Measurements from ENCODE around the gene GNAZ. TPM values are rescaled to one million over a fixed set of nuclear protein-coding genes. Genes with fewer than 3 reads are reported as not detected.

The GNAZ gene
- total RNA-seq, 1 donor from 2014 or later = 1.1 TPM

- no peak overlapping the region for H3K27ac Mint-ChIP-seq (ENCODE audit: unreplicated experiment)
- no peaks in the 10 kb centered on the region for H4K20me1 ChIP-seq (ENCODE audit: insufficient read depth, low read length)
- no peak overlapping the region for H3K4me2 ChIP-seq (ENCODE audit: low read length)
- H3K9me3 ChIP-seq (ENCODE audit: insufficient read depth, low read depth, low read length) = no peaks in the 10 kb centered on the region
- DNase-seq (ENCODE audit: low read depth) (no peak), FAIRE-seq (no peak)
- peaks cover 40% of the 10 kb centered on the region for H3K27me3 Mint-ChIP-seq (ENCODE audit: low read depth, unreplicated experiment)
- H3K36me3 ChIP-seq (ENCODE audit: insufficient read depth, low read length) = no peaks in the 10 kb centered on the region
- H3K9ac ChIP-seq (ENCODE audit: low read length) = no peak overlapping the region
- peaks cover 2% of the 10 kb centered on the region for H3K4me1 Mint-ChIP-seq (ENCODE audit: low read depth, unreplicated experiment)
- no peak overlapping the region for H2AFZ ChIP-seq (ENCODE audit: low read depth, low read length)
- TF ChIP-seq CTCF (IDR thresholded peaks at IDR 0.05; ENCODE audit: insufficient read depth, low read depth, low read length) = no peak
- TF ChIP-seq EZH2 (IDR thresholded peaks at IDR 0.05; ENCODE audit: insufficient read depth, low read length) = no peak
- H3K27ac ChIP-seq (ENCODE audit: low read depth, low read length) = no peak overlapping the region
- H3K9me3 Mint-ChIP-seq (ENCODE audit: unreplicated experiment) = no peaks in the 10 kb centered on the region
- no peaks in the 10 kb centered on the region for H3K36me3 Mint-ChIP-seq (ENCODE audit: low read depth, unreplicated experiment)
- H3K4me3 Mint-ChIP-seq (ENCODE audit: unreplicated experiment) = no peak overlapping the region
- H3K27me3 ChIP-seq (ENCODE audit: insufficient read depth, low read length) = no peaks in the 10 kb centered on the region
- H3K4me3 ChIP-seq (ENCODE audit: insufficient read depth, low read depth, low read length) = no peak overlapping the region
- no peaks in the 10 kb centered on the region for H3K4me1 ChIP-seq (ENCODE audit: insufficient read depth, low read length)
- no peaks in the 10 kb centered on the region for H3K79me2 ChIP-seq (ENCODE audit: insufficient read depth, low read length)
Measured at GRCh38 chr22:23115825-23116494, 45.6 kb downstream of the GNAZ start.

GRCh38 chr22:23116506-23117263, 46.4 kb downstream of the GNAZ start:
- H3K36me3 ChIP-seq (ENCODE audit: insufficient read depth, low read length) = no peaks in the 10 kb centered on the region
- H3K9me3 ChIP-seq (ENCODE audit: insufficient read depth, low read depth, low read length) = no peaks in the 10 kb centered on the region
- H3K4me3 ChIP-seq (ENCODE audit: insufficient read depth, low read depth, low read length) = no peak overlapping the region
- H3K79me2 ChIP-seq (ENCODE audit: insufficient read depth, low read length) = no peaks in the 10 kb centered on the region
- H2AFZ ChIP-seq (ENCODE audit: low read depth, low read length) = no peak overlapping the region
- TF ChIP-seq EZH2 (IDR thresholded peaks at IDR 0.05; ENCODE audit: insufficient read depth, low read length) (no peak), CTCF (IDR thresholded peaks at IDR 0.05; ENCODE audit: insufficient read depth, low read depth, low read length) (no peak)
- Mint-ChIP-seq H3K4me1 (ENCODE audit: low read depth, unreplicated experiment) (no peaks in the 10 kb centered on the region), H3K9me3 (ENCODE audit: unreplicated experiment) (no peaks in the 10 kb centered on the region), H3K27ac (ENCODE audit: unreplicated experiment) (no peak overlapping the region), H3K36me3 (ENCODE audit: low read depth, unreplicated experiment) (no peaks in the 10 kb centered on the region), H3K27me3 (ENCODE audit: low read depth, unreplicated experiment) (peaks cover 45% of the 10 kb centered on the region), H3K4me3 (ENCODE audit: unreplicated experiment) (no peak overlapping the region)
- H3K4me2 ChIP-seq (ENCODE audit: low read length) = no peak overlapping the region
- no peaks in the 10 kb centered on the region for H4K20me1 ChIP-seq (ENCODE audit: insufficient read depth, low read length)
- DNase-seq (ENCODE audit: low read depth) (no peak), FAIRE-seq (no peak)
- H3K4me1 ChIP-seq (ENCODE audit: insufficient read depth, low read length) = no peaks in the 10 kb centered on the region
- H3K9ac ChIP-seq (ENCODE audit: low read length) = no peak overlapping the region
- no peak overlapping the region for H3K27ac ChIP-seq (ENCODE audit: low read depth, low read length)
- H3K27me3 ChIP-seq (ENCODE audit: insufficient read depth, low read length) = no peaks in the 10 kb centered on the region

- TF ChIP-seq CTCF (IDR thresholded peaks at IDR 0.05; ENCODE audit: insufficient read depth, low read depth, low read length) = no peak
- no peak overlapping the region for H3K4me3 Mint-ChIP-seq (ENCODE audit: unreplicated experiment)
- Histone ChIP-seq H3K27ac (ENCODE audit: low read depth, low read length) (no peak overlapping the region), H4K20me1 (ENCODE audit: insufficient read depth, low read length) (no peaks in the 10 kb centered on the region), H3K4me3 (ENCODE audit: insufficient read depth, low read depth, low read length) (no peak overlapping the region), H3K79me2 (ENCODE audit: insufficient read depth, low read length) (no peaks in the 10 kb centered on the region), H3K9ac (ENCODE audit: low read length) (no peak overlapping the region), H3K36me3 (ENCODE audit: insufficient read depth, low read length) (no peaks in the 10 kb centered on the region), H3K4me2 (ENCODE audit: low read length) (no peak overlapping the region), H3K9me3 (ENCODE audit: insufficient read depth, low read depth, low read length) (no peaks in the 10 kb centered on the region), H3K4me1 (ENCODE audit: insufficient read depth, low read length) (no peaks in the 10 kb centered on the region), H2AFZ (ENCODE audit: low read depth, low read length) (no peak overlapping the region), H3K27me3 (ENCODE audit: insufficient read depth, low read length) (no peaks in the 10 kb centered on the region)
- H3K27me3 Mint-ChIP-seq (ENCODE audit: low read depth, unreplicated experiment) = peaks cover 48% of the 10 kb centered on the region
- no peaks in the 10 kb centered on the region for H3K9me3 Mint-ChIP-seq (ENCODE audit: unreplicated experiment)
- no peak overlapping the region for H3K27ac Mint-ChIP-seq (ENCODE audit: unreplicated experiment)
- FAIRE-seq = no peak
- H3K36me3 Mint-ChIP-seq (ENCODE audit: low read depth, unreplicated experiment) = no peaks in the 10 kb centered on the region
- H3K4me1 Mint-ChIP-seq (ENCODE audit: low read depth, unreplicated experiment) = no peaks in the 10 kb centered on the region
- DNase-seq (ENCODE audit: low read depth) = no peak
Measured at GRCh38 chr22:23117275-23117674, 47.0 kb downstream of the GNAZ start.

Measured in astrocyte (in vitro differentiated cells and primary cell).